GM21390 (cell line): ENCODE measurements around the gene KIZ.

Experiments
- ATAC-seq: cut with Tn5 transposase; IDR thresholded peaks from one replicate; pipeline ENCODE4 v1.9.1; 2021; ENCODE audit not compliant: unreplicated experiment

KIZ gene

DNA sequence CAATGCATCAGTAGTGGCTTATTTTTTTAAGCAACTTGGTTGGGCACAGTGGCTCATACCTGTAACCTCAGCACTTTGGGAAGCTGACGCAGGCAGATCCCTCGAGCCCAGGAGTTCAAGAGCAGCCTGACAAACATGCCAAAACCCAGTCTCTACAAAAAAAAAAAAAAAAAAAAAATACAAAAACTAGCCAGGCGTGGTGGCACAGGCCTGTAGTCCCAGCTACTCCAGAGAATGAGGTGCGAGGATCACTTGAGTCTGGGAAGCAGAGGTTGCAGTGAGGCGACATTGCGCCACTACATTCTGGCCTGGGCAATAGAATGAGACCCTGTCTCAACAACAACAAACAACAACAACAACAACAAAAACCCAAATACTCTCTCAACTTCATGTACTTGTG lies 132.5 kb downstream of the KIZ start:
- ATAC-seq, result no peak

GRCh38 chr20:21259346-21259745 lies 133.5 kb downstream of the KIZ start:
- ATAC-seq, result no peak

DNA sequence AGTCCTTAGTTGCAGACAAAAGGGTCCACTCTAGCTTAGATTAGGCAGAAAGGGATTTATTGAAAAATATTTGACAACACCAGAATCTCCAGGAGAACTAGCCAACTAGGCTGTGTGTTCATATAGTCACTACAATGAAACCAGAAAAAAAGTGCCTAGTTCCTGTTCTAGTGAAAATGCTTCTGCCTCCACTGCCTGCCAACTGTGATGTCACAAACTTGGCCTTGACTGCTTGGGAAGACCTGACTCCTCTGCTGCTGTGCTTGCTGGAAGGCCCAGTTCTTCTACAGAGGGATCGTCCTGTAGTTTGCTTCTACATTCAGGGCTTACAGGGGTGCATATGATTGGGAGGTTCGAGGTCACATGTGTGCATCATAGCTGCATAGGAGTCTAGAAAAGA lies 136.9 kb downstream of the KIZ start:
- ATAC-seq, result no peak

DNA sequence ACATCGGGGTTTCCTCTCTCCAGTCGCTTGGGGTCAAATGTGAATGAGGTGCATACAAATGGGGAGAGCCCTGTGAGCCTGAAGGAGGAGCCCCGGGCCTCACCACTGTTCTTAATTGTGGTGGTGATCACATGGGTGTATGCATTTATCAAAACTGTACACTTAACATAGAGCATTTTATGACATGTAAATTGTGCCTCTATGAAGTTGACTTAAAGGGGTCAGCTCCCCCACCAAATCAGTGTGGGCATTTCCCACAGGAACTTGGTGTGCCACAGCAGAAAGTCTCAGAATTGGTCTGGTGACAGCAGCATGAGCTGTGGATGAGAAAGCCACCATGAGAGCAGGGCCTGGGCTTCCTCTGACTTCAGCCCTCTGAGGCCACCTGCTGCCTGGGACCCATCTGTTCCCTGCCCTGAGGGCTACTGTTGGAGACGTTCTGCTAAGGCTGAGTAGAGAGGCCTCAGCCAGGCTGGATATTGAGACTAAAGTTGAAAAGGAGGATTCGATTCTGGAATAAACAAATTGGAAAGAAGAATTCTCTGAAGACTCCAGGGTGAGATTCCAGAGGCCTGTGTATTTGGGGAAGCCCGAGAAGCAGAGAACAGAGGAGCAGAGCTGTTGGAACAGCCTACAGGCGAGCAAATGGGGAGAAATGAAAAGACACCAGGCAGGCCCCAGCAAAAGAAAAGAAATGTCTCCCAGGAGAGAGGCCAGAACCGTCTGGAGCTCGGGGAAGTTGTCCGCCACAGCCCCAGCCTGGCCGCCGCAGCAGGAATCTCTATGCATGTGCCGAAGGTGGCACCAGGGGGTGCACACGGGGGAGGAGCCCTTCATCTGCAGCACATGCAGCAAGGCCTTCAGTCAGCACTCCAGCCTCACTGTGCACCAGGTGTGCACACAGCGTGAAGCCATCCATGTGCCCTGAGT lies 139.6 kb downstream of the KIZ start:
- ATAC-seq, result no peak

DNA sequence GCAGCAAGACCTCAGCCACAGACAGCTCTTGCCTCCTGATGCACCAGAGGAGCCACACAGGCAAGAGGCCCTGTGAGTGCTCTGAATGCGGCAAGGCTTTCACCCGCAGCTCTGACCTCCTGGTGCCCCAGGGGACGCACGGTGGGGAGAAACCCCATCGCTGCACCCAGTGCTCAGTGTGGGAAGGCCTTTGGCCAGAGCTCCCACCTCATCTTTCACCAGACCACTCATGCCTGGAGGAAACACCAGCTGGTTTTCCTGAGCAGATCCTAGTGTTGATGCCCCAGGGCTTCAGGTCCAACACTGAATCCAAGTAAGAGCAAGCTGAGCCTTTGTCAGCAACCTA lies 140.3 kb downstream of the KIZ start:
- ATAC-seq, result no peak

DNA sequence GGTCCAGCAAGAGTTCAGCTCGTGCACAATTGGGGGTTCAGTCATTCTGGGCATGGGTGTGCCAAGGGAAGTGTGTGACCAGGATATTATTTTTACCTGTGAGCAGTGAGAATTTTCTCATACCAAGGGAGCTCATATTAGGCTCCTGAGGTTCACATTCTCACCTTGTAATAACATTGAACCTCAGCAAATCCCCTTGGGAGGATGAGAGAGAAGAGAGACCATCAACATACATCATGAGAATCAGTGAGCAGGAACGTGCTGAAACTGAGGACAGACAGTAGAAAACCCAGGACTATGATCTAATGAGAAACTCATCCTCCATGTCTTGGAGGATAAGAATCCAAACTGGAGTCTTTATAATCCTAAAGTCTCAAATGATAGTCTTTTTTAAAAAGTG lies 143.9 kb downstream of the KIZ start:
- ATAC-seq, result no peak

GRCh38 chr20:21270806-21271205 lies 144.9 kb downstream of the KIZ start:
- no peak for ATAC-seq

DNA sequence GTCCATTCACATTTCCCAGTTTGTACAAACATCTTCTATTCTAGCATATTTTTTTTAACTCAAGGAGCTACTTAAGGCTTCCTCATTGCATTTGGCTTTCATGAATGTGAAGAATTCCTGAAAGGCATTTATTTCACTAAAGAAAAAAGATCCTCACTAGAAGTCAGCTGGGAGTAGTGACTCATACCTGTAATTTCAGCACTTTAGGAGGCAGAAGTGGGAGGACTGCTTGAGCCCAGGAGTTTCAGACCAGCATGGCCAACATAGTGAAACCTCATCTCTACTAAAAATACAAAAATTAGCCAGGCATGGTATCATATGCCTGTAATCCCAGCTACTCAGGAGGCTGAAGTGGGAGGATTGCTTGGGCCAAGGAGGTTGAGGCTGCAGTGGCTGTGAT lies 146.4 kb downstream of the KIZ start:
- peak; percentile 58 for ATAC-seq

DNA sequence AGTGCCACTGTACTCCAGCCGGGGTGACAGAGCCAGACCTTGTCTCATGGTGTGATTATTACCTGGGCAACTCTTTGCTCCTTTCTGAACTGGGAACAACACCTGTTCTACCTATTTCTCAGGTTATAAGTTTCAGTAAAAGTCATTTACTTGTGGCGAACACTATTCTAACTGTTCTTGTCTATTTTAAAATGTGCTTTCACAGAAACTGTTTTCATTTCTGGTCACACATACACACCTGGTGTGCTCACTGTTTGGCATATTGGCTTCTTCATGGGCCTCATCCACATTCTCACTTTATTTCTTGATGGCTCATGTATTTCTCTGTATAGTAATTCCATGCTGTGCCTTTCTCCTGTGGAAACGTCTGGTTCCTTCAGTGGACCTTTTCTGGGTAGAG lies 146.8 kb downstream of the KIZ start:
- ATAC-seq, result peak; percentile 59

DNA sequence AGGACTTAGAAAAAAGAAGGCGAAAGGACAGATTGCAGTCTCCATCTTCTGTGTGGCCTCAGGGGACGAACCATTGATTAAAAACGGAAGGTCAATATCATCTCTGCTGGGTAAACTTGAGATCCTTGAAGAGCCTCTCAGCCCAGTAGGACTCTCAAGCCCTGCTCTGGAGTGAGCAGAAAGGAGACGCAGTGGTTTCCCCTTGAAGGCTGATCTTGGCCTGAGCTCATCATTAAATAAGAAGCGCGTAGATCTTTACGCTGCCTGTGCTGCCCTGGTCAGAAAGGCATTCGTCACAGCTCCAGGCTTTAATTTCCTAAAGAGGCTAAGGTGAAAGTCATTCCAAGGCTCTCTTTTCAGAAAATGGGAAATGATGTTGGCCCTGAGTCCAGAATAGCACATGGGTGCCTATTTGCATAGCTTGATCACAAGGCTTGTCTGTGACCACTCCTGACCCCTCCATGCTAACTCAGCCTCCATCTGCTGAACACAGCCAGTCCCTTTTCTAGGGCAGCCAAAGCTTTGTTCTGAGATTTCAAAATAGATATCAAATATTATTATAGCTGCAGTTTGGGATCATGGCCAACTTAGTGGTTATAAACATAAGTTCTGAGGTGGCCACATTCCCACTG lies 148.0 kb downstream of the KIZ start:
- ATAC-seq, result no peak

GRCh38 chr20:21278829-21279228 lies 152.9 kb downstream of the KIZ start:
- ATAC-seq, result no peak

- ATAC-seq, result no peak
These were observed 154.0 kb downstream of the KIZ start for GRCh38 chr20:21279706-21280521.

DNA sequence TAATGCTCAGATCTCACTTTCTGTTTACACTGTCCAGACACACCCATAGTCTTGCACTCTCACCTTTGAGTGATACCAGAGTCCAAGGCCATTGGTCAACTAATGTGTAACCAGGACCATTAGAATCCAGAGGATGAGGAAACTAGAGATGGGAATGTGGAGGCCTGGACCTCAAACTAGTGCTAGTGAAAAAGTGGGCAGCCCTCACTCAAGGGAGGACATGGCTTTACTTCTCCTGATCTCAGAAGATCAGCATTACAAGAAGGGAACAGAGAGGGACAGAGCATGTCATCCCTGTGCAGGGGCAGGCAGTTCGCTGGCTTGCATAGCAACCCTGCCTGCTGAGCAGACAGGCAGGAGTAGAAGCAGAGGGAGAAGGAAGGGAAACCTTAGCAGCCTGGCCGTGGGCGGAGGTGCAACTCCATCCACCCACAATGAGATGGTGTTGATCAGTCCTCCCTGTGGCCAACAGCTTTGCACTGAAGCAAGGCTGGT lies 154.7 kb downstream of the KIZ start:
- peak; percentile 79 for ATAC-seq

DNA sequence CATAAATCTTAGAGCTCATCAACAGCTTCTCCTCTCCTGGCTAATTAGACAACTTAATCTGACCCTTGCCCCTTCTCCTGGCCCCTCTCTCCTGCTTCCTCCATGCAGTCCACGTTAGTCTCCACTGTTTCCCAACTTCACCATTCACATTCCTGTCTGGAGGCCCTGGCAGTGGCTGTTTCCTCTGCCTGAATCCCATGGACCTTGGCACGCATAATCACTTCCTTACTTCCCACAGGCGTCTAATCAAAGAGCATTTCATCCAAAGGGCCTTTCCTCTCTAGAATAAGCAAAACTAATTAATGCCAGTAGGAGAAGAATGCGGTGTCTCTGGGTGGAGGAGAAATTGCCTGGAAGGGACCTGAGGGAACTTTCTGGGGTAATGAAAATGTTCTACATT lies 160.9 kb downstream of the KIZ start:
- ATAC-seq, result no peak

GRCh38 chr20:21288587-21289370 lies 162.9 kb downstream of the KIZ start:
- no peak for ATAC-seq

DNA sequence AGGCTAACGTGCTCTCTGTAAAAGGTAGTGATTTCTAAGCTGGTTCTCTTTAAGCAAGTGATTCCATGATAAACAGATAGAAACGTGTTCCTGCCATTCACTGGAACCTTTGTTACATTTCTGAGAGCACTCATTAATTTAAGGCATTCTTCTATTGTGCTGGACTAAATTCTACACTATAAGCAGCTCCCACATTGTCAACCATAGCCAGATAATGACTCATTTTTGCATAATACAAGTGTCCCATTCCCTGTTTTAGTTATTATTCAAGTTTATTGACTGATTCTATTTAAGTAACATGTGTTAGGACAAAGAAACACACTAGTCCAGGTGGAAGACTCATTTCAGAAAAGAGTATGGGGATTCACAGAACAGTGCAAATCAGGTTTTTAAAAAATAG lies 163.8 kb downstream of the KIZ start:
- no peak for ATAC-seq

GRCh38 chr20:21291026-21291425 lies 165.1 kb downstream of the KIZ start:
- ATAC-seq, result no peak

- ATAC-seq, result no peak
These were observed 168.9 kb downstream of the KIZ start for GRCh38 chr20:21294755-21295154.
